ENCODE results near the gene KDM4B. TPM values are rescaled to one million over a fixed set of nuclear protein-coding genes. Genes with fewer than 3 reads are reported as not detected.

Gene KDM4B
- total and polyA plus RNA-seq, 9 of the 15 experiments (the other 6 are each of a cell fraction or from before 2014, with no cell fraction given), result 0.21 to 29.9 (median 7.3) TPM

GRCh38 chr19:5194641-5195040 lies 225.7 kb downstream of the KDM4B start (continued):
- TF ChIP-seq ARID4B (CRISPR knock-in tag; IDR thresholded peaks at IDR 0.05) (no peak), SOX6 (IDR thresholded peaks at IDR 0.05) (no peak), ZFP91 (CRISPR knock-in tag; IDR thresholded peaks at IDR 0.05) (no peak), ADNP (tag; IDR thresholded peaks at IDR 0.05) (no peak), ZBTB11 (CRISPR knock-in tag; IDR thresholded peaks at IDR 0.05) (no peak), RBM22 (IDR thresholded peaks at IDR 0.05; ENCODE audit: low read depth, low read length, poor library complexity, severe bottlenecking) (no peak)
- TF ChIP-seq, protein P1, sequence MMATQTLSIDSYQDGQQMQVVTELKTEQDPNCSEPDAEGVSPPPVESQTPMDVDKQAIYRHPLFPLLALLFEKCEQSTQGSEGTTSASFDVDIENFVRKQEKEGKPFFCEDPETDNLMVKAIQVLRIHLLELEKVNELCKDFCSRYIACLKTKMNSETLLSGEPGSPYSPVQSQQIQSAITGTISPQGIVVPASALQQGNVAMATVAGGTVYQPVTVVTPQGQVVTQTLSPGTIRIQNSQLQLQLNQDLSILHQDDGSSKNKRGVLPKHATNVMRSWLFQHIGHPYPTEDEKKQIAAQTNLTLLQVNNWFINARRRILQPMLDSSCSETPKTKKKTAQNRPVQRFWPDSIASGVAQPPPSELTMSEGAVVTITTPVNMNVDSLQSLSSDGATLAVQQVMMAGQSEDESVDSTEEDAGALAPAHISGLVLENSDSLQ (IDR thresholded peaks at IDR 0.05), result no peak
- TF ChIP-seq, protein P2, sequence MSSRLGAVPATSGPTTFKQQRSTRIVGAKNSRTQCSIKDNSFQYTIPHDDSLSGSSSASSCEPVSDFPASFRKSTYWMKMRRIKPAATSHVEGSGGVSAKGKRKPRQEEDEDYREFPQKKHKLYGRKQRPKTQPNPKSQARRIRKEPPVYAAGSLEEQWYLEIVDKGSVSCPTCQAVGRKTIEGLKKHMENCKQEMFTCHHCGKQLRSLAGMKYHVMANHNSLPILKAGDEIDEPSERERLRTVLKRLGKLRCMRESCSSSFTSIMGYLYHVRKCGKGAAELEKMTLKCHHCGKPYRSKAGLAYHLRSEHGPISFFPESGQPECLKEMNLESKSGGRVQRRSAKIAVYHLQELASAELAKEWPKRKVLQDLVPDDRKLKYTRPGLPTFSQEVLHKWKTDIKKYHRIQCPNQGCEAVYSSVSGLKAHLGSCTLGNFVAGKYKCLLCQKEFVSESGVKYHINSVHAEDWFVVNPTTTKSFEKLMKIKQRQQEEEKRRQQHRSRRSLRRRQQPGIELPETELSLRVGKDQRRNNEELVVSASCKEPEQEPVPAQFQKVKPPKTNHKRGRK (tag; IDR thresholded peaks at IDR 0.05), result no peak
